GM12873 (cell line): ENCODE results near the gene PITX3.
A peak's percentile ranks its signal among the peaks of the same experiment; 100 is the strongest.

Experiments used
- CTCF ChIP-seq: IDR thresholded peaks from 2 replicates; pipeline ENCODE4 v1.5.1; 2012; ENCODE audit warnings: low read depth, mild to moderate bottlenecking, moderate library complexity, low read length, control low read depth; ENCODE audit not compliant: insufficient read depth; ENCODE audit errors: missing control alignments

The PITX3 gene

GRCh38 chr10:102231357-102232318 is 9.7 kb downstream of the PITX3 start:
- peak; percentile 91 for TF ChIP-seq CTCF

- peak; percentile 52 for TF ChIP-seq CTCF
Measured at GRCh38 chr10:102230861-102231356, 10.4 kb downstream of the PITX3 start.

GRCh38 chr10:102230264-102230860 is 10.9 kb downstream of the PITX3 start:
- TF ChIP-seq CTCF = no peak

- TF ChIP-seq CTCF = peak; percentile 99
Measured at GRCh38 chr10:102229810-102230263, 11.5 kb downstream of the PITX3 start.

GRCh38 chr10:102227050-102227449 is 14.3 kb downstream of the PITX3 start:
- no peak for TF ChIP-seq CTCF

- TF ChIP-seq CTCF = no peak
Measured at GRCh38 chr10:102226542-102226870, 14.8 kb downstream of the PITX3 start.
